Chondrocyte (in vitro differentiated cells): Measurements from ENCODE around the gene RAB38. TPM values are rescaled to one million over a fixed set of nuclear protein-coding genes. Genes with fewer than 3 reads are reported as not detected.

Experiments used
- DNase-seq: peaks from one replicate; pipeline ENCODE4 v3.0.0; 2021; ENCODE audit warnings: mixed read lengths, low spot score
- H3K27ac Mint-ChIP-seq: one replicate; pipeline ENCODE4 v1.8.0; 2021; ENCODE audit warnings: mild to moderate bottlenecking, moderate library complexity, mixed read lengths; ENCODE audit not compliant: unreplicated experiment
- H3K27me3 Mint-ChIP-seq: 2 replicates; pipeline ENCODE4 v1.8.0; 2021; ENCODE audit warnings: low read depth, mixed read lengths
- H3K36me3 Mint-ChIP-seq: 2 replicates; pipeline ENCODE4 v1.8.0; 2021; ENCODE audit warnings: low read depth, mixed read lengths
- H3K4me1 Mint-ChIP-seq: 2 replicates; pipeline ENCODE4 v1.8.0; 2021; ENCODE audit warnings: low read depth, mild to moderate bottlenecking, mixed read lengths
- H3K4me3 Mint-ChIP-seq: one replicate; pipeline ENCODE4 v1.8.0; 2021; ENCODE audit warnings: mild to moderate bottlenecking, moderate library complexity, mixed read lengths; ENCODE audit not compliant: unreplicated experiment
- H3K9me3 Mint-ChIP-seq: 2 replicates; pipeline ENCODE4 v1.8.0; 2021; ENCODE audit warnings: low read depth, mixed read lengths
- microRNA-seq: library from miRNA; unstranded; fragments of <30 nt; microRNA quantifications from one replicate; pipeline ENCODE4 v1.2.0, GENCODE V29; 2020; ENCODE audit warnings: borderline number of aligned reads
- total RNA-seq: library from RNA; stranded (reverse); gene quantifications from 3 replicates; pipeline ENCODE4 v1.2.1, GENCODE V29; 2021
- TF ChIP-seq, protein P1 (sequence below): fragments of 200-600 bp; sonication (generic); IDR thresholded peaks from 2 replicates; pipeline ENCODE4 v1.5.0; 2021; ENCODE audit warnings: antibody characterized with exemption, mild to moderate bottlenecking, moderate library complexity

Gene RAB38
- total RNA-seq, 1 donor from 2014 or later = not detected

DNA sequence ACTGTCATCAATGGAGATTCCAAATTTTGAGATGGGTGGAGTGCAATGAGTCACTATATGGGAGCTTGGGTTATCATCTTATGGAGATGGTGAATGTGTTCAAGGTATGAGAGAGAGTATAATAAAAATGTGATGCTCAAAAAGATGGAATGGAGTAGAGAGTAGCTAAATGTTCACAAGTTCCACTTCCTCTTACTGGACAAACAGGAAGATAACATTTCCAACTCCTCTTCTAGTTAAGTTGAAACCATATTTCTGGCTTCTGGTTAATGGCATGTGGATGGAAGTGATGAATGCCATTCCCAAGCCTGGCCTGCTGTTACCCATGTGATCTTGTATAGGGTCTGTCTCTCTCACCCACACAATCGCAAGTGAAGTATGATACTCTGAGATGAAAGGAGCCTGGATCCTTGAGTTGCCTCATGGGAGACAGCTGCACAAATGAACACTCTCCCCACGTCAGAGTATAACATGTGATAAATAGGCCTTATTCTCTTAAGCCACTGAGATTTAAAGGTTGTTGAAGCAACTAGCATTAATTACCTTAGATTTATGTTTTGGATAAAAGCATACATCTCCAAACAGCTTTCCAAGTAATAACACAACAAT lies 111.0 kb downstream of the RAB38 start:
- no peak for DNase-seq
- Mint-ChIP-seq H3K36me3 (no peaks in the 10 kb centered on the region), H3K4me1 (no peaks in the 10 kb centered on the region), H3K27me3 (peaks cover 7% of the 10 kb centered on the region), H3K9me3 (no peaks in the 10 kb centered on the region), H3K27ac (no peak overlapping the region), H3K4me3 (no peak overlapping the region)
- TF ChIP-seq, protein P1, sequence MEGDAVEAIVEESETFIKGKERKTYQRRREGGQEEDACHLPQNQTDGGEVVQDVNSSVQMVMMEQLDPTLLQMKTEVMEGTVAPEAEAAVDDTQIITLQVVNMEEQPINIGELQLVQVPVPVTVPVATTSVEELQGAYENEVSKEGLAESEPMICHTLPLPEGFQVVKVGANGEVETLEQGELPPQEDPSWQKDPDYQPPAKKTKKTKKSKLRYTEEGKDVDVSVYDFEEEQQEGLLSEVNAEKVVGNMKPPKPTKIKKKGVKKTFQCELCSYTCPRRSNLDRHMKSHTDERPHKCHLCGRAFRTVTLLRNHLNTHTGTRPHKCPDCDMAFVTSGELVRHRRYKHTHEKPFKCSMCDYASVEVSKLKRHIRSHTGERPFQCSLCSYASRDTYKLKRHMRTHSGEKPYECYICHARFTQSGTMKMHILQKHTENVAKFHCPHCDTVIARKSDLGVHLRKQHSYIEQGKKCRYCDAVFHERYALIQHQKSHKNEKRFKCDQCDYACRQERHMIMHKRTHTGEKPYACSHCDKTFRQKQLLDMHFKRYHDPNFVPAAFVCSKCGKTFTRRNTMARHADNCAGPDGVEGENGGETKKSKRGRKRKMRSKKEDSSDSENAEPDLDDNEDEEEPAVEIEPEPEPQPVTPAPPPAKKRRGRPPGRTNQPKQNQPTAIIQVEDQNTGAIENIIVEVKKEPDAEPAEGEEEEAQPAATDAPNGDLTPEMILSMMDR = no peak

Small RNA genes within 50 kb of the gene (microRNA-seq; reads per million reads assigned to microRNA genes)
- not detected for gene MIR3166

Other genes starting within 250 kb of the RAB38 start
- 0.77 to 4.8 TPM (median 2.7 TPM) in 3 replicates for gene CTSC, start 162.3 kb upstream of the RAB38 start, total RNA-seq